GM12864 (cell line): ENCODE measurements around the gene CHFR.
"Not testable (repeated sequence)": the region's sequence is repeated elsewhere in the genome, so short reads cannot be mapped to it uniquely, and the experiment has no call there.

Source experiments
- DNase-seq: peaks from one replicate; pipeline ENCODE4 v3.0.0-alpha.2; 2011; ENCODE audit warnings: low read depth
- H3K4me3 ChIP-seq: 2 replicates; pipeline ENCODE4 v1.5.1; 2011; ENCODE audit warnings: mild to moderate bottlenecking, low read depth, low read length, control low read depth
- CTCF ChIP-seq: IDR thresholded peaks from 2 replicates; pipeline ENCODE4 v1.5.1; 2011; ENCODE audit warnings: low read depth, mild to moderate bottlenecking, moderate library complexity, low read length, control low read depth, inconsistent platforms; ENCODE audit errors: missing control alignments

The CHFR gene

GRCh38 chr12:132922676-132923075 lies 35.3 kb upstream of the CHFR start:
- no peak for TF ChIP-seq CTCF
- no peak overlapping the region for H3K4me3 ChIP-seq
- no peak for DNase-seq

- peak; percentile 11 for TF ChIP-seq CTCF
- no peak overlapping the region for H3K4me3 ChIP-seq
- no peak for DNase-seq
Observed at GRCh38 chr12:132921685-132922084, 34.3 kb upstream of the CHFR start.

- DNase-seq, result no peak
- TF ChIP-seq CTCF, result no peak
- H3K4me3 ChIP-seq, result no peak overlapping the region
Observed at GRCh38 chr12:132918680-132919079, 31.3 kb upstream of the CHFR start.

GRCh38 chr12:132909030-132909368 lies 21.6 kb upstream of the CHFR start:
- no peak for DNase-seq
- no peak for TF ChIP-seq CTCF
- peak overlapping the region; percentile 72 for H3K4me3 ChIP-seq

GRCh38 chr12:132908145-132909029 lies 21.0 kb upstream of the CHFR start:
- peak overlapping the region; percentile 72 for H3K4me3 ChIP-seq
- DNase-seq, result peak; percentile 96
- TF ChIP-seq CTCF, result no peak

GRCh38 chr12:132907789-132908144 lies 20.4 kb upstream of the CHFR start:
- peak overlapping the region; percentile 72 for H3K4me3 ChIP-seq
- DNase-seq, result not testable (repeated sequence)

- no peak for TF ChIP-seq CTCF
- no peak for DNase-seq
- H3K4me3 ChIP-seq, result no peak overlapping the region
Observed at GRCh38 chr12:132907216-132907615, 19.8 kb upstream of the CHFR start.
